GM10847 (cell line): ENCODE measurements around the gene PIGT.

Source experiments
- POLR2A ChIP-seq: IDR thresholded peaks from 2 replicates; pipeline ENCODE4 v1.6.1; 2011; ENCODE audit not compliant: insufficient read length; ENCODE audit errors: extremely low read depth

PIGT gene

DNA sequence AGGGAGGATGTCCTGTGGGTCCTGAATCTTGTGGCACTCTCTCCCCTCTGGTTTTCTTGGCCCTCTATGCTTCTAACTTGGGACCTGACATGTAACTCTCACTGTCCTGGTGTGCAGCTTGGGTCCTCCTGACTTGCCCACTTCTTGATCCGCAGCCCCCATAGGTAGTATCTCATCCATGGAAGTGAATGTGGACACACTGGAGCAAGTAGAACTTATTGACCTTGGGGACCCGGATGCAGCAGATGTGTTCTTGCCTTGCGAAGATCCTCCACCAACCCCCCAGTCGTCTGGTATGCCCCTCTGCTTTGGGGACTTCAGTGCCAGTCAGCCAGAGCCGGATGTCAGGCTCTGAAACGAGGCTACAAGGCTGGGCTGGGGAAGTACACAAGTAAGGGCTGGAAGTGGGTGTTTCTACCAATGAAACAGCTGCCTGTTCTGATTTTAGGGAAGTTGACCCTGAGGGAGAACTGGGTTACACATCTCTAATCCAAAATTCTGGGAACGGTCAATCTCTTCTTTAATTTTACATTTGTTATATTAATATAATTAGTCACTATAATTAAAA is 7.2 kb upstream of the PIGT start:
- no peak for TF ChIP-seq POLR2A

- no peak for TF ChIP-seq POLR2A
These were observed 6.2 kb upstream of the PIGT start for GRCh38 chr20:45409521-45410272.

- TF ChIP-seq POLR2A = no peak
These were observed 5.1 kb upstream of the PIGT start for GRCh38 chr20:45410887-45411286.

DNA sequence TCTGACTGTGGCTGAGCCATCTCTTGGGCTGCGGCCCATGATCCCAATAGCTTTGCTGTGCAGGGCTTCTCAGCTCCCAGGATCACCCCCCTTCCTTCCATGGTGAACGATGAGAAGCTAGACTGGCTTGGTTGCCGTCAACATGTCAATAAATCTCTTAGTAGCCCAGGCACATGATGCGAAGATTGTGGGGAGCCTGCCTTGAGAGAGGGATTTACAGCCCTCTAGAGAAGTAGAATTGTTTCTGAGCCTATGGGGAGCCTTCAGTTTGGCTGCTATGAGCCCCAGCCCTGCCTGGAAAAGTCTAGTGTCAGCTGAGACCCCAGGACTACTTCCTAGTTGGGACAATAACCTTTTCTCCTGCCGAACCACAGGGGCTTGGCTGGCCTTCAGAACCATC is 3.3 kb upstream of the PIGT start:
- no peak for TF ChIP-seq POLR2A

- TF ChIP-seq POLR2A = no peak
These were observed 2.5 kb upstream of the PIGT start for GRCh38 chr20:45413479-45413878.

- no peak for TF ChIP-seq POLR2A
These were observed 976 bp downstream of the PIGT start for GRCh38 chr20:45416917-45417316.

DNA sequence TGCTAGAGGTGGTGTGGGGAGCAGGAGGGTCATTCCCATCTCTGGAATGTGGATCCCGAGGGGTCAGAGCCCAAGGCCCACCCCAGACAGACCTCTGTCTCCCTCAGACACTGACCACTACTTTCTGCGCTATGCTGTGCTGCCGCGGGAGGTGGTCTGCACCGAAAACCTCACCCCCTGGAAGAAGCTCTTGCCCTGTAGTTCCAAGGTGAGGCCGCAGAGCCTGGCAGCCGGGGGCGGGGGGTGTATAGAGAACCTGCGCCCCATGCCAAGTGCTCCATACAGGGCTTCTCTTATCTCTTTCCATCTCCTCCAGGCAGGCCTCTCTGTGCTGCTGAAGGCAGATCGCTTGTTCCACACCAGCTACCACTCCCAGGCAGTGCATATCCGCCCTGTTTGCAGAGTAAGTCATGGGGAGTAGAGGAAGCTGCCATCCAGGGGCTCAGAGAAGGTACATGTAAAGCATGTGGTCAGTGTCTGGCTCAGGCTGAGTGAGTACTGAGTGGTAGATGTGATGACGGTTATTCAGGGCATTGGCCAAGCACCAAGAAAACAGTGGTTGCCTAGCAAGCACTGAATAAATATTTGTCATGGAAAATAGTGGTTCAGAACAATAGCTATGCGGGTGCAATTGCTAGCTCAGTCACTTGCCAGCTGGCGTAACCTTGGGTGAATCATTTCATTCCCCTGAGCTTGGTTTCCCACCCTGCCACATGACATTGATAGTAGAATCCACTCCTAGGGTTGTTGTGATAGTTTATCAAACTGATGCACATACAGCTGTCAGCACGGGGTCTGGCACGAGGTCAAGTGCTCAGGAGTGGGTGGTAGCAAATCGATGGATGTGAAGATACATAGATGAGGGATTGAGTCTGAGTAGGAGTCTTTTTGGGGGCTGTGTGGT is 3.5 kb downstream of the PIGT start:
- TF ChIP-seq POLR2A = no peak

- no peak for TF ChIP-seq POLR2A
These were observed 4.2 kb downstream of the PIGT start for GRCh38 chr20:45420125-45420524.

GRCh38 chr20:45423700-45424099 is 7.8 kb downstream of the PIGT start:
- TF ChIP-seq POLR2A = no peak

DNA sequence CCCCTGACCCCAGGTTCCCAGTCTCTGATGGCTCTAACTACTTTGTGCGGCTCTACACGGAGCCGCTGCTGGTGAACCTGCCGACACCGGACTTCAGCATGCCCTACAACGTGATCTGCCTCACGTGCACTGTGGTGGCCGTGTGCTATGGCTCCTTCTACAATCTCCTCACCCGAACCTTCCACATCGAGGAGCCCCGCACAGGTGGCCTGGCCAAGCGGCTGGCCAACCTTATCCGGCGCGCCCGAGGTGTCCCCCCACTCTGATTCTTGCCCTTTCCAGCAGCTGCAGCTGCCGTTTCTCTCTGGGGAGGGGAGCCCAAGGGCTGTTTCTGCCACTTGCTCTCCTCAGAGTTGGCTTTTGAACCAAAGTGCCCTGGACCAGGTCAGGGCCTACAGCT is 9.6 kb downstream of the PIGT start:
- no peak for TF ChIP-seq POLR2A

GRCh38 chr20:45426320-45427016 is 10.5 kb downstream of the PIGT start:
- TF ChIP-seq POLR2A = no peak

DNA sequence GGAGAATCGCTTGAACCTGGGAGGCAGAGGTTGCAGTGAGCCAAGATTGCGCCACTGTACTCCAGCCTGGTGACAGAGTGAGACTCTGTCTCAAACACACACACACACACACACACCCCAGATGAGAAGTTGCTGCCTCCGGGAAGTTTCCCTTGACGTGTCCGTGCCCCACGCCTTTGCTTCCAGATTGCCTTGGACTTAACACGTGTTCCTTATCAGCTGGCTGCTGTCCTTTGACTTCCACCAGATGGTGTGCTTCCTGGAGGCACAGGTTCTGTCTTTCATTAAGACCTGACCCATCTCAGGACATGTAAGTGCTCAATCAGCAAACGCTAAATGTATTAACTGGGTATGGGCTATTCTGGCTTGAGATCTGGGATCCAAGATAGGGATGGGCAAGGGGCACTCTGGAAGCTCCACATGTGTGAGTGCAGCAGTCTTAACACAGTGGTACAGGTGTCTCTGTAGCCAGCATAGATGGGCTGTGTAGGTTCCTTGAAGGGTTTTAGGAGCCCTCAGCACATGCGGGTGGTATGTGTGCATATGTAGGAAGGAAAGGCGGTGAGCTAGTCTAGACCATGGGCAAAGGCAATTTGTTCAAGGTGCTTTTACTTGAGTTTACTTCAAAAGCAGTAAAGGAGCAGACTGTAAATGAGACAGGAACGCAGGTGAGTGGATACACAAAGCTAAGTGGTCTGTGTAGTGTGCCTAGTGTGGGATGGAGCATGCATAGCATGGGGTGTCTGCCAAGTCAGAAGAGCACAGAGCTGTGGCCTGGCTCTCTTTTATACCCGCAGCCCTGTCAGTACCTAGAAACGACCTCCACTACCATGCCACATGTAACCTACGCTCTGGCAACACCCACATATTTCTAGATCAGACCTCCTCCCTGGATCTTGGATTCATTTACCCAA is 11.6 kb downstream of the PIGT start:
- no peak for TF ChIP-seq POLR2A

DNA sequence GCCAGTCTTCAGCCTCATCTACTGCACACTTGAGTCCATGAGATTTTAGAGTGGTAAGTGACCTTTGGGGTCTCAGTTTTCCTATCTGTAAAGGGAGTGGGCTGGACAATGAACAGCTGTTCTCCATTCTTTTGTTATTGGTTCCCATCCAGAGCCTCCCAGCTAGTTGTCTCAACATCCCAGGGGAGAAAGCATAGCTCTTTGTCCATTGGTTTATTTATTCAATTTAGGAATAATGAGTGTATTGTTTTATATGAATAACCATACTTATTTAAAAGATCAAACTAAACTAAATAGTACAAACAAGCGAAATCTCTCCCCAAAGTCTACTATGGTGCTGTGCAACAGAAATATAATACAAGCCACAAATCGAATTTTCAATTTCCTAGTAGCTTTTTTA is 13.7 kb downstream of the PIGT start:
- no peak for TF ChIP-seq POLR2A

- TF ChIP-seq POLR2A = no peak
These were observed 16.4 kb downstream of the PIGT start for GRCh38 chr20:45432294-45432693.
